Measurements from ENCODE around the gene DENND4A. TPM values are rescaled to one million over a fixed set of nuclear protein-coding genes. Genes with fewer than 3 reads are reported as not detected.
A peak's percentile ranks its signal among the peaks of the same experiment; 100 is the strongest.

DENND4A gene
- total and polyA plus RNA-seq, 2 donors (not counting 1 experiment from before 2014, with no cell fraction given), result 24.4 to 103 TPM

DNA sequence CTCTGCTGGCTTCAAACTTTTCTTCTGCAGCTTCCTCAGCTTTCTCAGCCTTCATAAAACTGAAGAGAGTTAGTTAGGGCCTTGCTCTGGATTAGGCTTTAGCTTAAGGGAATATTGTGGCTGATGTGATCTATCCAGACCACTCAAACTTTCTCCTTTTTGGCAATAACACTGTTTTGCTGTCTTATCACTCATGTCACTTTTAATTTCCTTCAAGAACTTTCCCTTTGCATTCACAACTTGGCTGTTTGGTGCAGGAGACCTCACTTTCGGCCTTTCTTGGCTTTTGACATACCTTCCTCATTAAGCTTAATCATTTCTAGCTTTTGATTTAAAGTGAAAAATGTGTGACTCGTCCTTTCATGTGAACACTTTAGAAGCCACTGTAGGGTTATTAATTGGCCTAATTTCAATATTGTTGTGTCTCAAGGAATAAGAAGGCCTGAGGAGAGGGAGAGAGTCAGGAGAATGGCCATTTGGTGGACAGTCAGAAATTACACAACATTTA, 109.6 kb downstream of the DENND4A start:
- Mint-ChIP-seq H3K27me3 (no peaks in the 10 kb centered on the region), H3K4me3 (no peak overlapping the region), H3K4me1 (no peaks in the 10 kb centered on the region), H3K9me3 (ENCODE audit: insufficient read depth) (peaks cover 2% of the 10 kb centered on the region), H3K27ac (peak overlapping the region; percentile 1)
- TF ChIP-seq, protein P1, sequence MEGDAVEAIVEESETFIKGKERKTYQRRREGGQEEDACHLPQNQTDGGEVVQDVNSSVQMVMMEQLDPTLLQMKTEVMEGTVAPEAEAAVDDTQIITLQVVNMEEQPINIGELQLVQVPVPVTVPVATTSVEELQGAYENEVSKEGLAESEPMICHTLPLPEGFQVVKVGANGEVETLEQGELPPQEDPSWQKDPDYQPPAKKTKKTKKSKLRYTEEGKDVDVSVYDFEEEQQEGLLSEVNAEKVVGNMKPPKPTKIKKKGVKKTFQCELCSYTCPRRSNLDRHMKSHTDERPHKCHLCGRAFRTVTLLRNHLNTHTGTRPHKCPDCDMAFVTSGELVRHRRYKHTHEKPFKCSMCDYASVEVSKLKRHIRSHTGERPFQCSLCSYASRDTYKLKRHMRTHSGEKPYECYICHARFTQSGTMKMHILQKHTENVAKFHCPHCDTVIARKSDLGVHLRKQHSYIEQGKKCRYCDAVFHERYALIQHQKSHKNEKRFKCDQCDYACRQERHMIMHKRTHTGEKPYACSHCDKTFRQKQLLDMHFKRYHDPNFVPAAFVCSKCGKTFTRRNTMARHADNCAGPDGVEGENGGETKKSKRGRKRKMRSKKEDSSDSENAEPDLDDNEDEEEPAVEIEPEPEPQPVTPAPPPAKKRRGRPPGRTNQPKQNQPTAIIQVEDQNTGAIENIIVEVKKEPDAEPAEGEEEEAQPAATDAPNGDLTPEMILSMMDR (IDR thresholded peaks at IDR 0.05), result no peak
- no peak for TF ChIP-seq EZH2 (IDR thresholded peaks at IDR 0.05; ENCODE audit: borderline replicate concordance, insufficient read depth, low read depth, low read length, poor library complexity, severe bottlenecking)
- Histone ChIP-seq H3K27ac (ENCODE audit: low read length in 2 of 2) (no peak overlapping the region), H3K9ac (ENCODE audit: low read length) (no peak overlapping the region), H2AFZ (ENCODE audit: insufficient read depth, low read depth, low read length, poor library complexity, severe bottlenecking) (no peak overlapping the region), H3K36me3 (replicated peaks in 1 of 2; ENCODE audit: control extremely low read depth in 1 of 2, control insufficient read depth in 1 of 2, extremely low read depth in 1 of 2, insufficient read depth in 2 of 2, low read length in 1 of 2) (peaks cover 0 to 1% of the 10 kb centered on the region in 2 experiments), H3K4me1 (ENCODE audit: control insufficient read depth in 2 of 2, insufficient read depth in 2 of 2, low read length in 2 of 2) (no peaks in the 10 kb centered on the region), H3K9me3 (ENCODE audit: control extremely low read depth in 1 of 3, control insufficient read depth in 2 of 3, insufficient read depth in 1 of 3, low read length in 2 of 3) (peaks cover 0 to 1% (median 0%) of the 10 kb centered on the region in 3 donors), H3K4me3 (ENCODE audit: control extremely low read depth in 1 of 5, extremely low read depth in 1 of 5, insufficient read depth in 1 of 5, low read depth in 2 of 5, low read length in 4 of 5) (no peak overlapping the region), H3K4me2 (replicated peaks; ENCODE audit: low read depth, low read length, poor library complexity, severe bottlenecking) (no peak overlapping the region), H3K79me2 (ENCODE audit: control insufficient read depth, insufficient read depth, low read length) (no peaks in the 10 kb centered on the region), H4K20me1 (ENCODE audit: control insufficient read depth, insufficient read depth, low read length, poor library complexity, severe bottlenecking) (no peaks in the 10 kb centered on the region), H3K27me3 (replicated peaks in 1 of 4; ENCODE audit: control extremely low read depth in 1 of 4, control insufficient read depth in 3 of 4, insufficient read depth in 4 of 4, low read length in 3 of 4) (no peaks in the 10 kb centered on the region)
- CTCF ChIA-PET, result interaction anchor here (1.8 kb wide), 1 partner anchor 181 kb away, joined by 4 read pairs; no protein-coding TSS in a partner anchor
- WGBS (ENCODE audit: insufficient coverage), result no CpG with 5 or more reads among the region's 2 CpGs
- POLR2A ChIA-PET, result no interaction called here
- intact Hi-C loops (cut with micrococcal nuclease), result no loop called here
- DNase-seq (no peak), ATAC-seq (ENCODE audit: low read depth) (no peak)

DNA sequence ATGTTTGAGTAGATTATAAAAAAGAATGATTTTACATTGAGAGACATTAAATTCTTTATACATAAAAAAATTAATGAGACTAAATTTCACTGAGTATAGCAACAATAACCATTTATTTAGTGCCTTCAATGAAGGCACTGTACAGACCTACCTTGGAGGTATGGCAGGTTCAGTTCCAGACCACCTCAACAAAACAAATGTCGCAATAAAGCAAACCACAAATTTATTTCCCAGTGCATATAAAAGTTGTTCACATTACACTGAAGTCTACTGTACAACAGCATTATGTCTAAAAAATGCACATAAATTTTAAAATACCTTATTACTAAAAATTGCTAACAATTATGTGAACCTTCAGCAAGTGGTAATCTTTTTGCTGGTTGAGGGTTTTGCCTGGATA, 111.5 kb downstream of the DENND4A start:
- Mint-ChIP-seq H3K27me3 (no peaks in the 10 kb centered on the region), H3K4me3 (no peak overlapping the region), H3K27ac (no peak overlapping the region), H3K4me1 (no peaks in the 10 kb centered on the region), H3K9me3 (ENCODE audit: insufficient read depth) (peaks cover 2% of the 10 kb centered on the region)
- Histone ChIP-seq H3K4me2 (replicated peaks; ENCODE audit: low read depth, low read length, poor library complexity, severe bottlenecking) (no peak overlapping the region), H3K4me3 (ENCODE audit: control extremely low read depth in 1 of 5, extremely low read depth in 1 of 5, insufficient read depth in 1 of 5, low read depth in 2 of 5, low read length in 4 of 5) (no peak overlapping the region), H3K9ac (ENCODE audit: low read length) (no peak overlapping the region), H2AFZ (ENCODE audit: insufficient read depth, low read depth, low read length, poor library complexity, severe bottlenecking) (no peak overlapping the region), H3K27me3 (replicated peaks in 1 of 4; ENCODE audit: control extremely low read depth in 1 of 4, control insufficient read depth in 3 of 4, insufficient read depth in 4 of 4, low read length in 3 of 4) (no peaks in the 10 kb centered on the region), H3K79me2 (ENCODE audit: control insufficient read depth, insufficient read depth, low read length) (no peaks in the 10 kb centered on the region), H3K27ac (ENCODE audit: low read length in 2 of 2) (no peak overlapping the region), H3K4me1 (ENCODE audit: control insufficient read depth in 2 of 2, insufficient read depth in 2 of 2, low read length in 2 of 2) (no peaks in the 10 kb centered on the region), H3K36me3 (replicated peaks in 1 of 2; ENCODE audit: control extremely low read depth in 1 of 2, control insufficient read depth in 1 of 2, extremely low read depth in 1 of 2, insufficient read depth in 2 of 2, low read length in 1 of 2) (peaks cover 2 to 7% of the 10 kb centered on the region in 2 experiments), H3K9me3 (ENCODE audit: control extremely low read depth in 1 of 3, control insufficient read depth in 2 of 3, insufficient read depth in 1 of 3, low read length in 2 of 3) (no peaks in the 10 kb centered on the region), H4K20me1 (ENCODE audit: control insufficient read depth, insufficient read depth, low read length, poor library complexity, severe bottlenecking) (no peaks in the 10 kb centered on the region)
- intact Hi-C loops (cut with micrococcal nuclease), result no loop called here
- DNase-seq, result no peak
- ATAC-seq (ENCODE audit: low read depth), result no peak
- TF ChIP-seq, protein P1 (IDR thresholded peaks at IDR 0.05), result no peak
- TF ChIP-seq EZH2 (IDR thresholded peaks at IDR 0.05; ENCODE audit: borderline replicate concordance, insufficient read depth, low read depth, low read length, poor library complexity, severe bottlenecking), result no peak
- CTCF ChIA-PET, result no interaction called here
- POLR2A ChIA-PET, result no interaction called here
- no CpG with 5 or more reads among the region's 1 CpG for WGBS (ENCODE audit: insufficient coverage)
